Naive thymus-derived CD8-positive, alpha-beta T cell (primary cell): Measurements from ENCODE around the gene GRAMD4. TPM values are rescaled to one million over a fixed set of nuclear protein-coding genes. Genes with fewer than 3 reads are reported as not detected.
A peak's percentile ranks its signal among the peaks of the same experiment; 100 is the strongest.
"Not testable (repeated sequence)": the region's sequence is repeated elsewhere in the genome, so short reads cannot be mapped to it uniquely, and the experiment has no call there.

ENCODE experiments used
- ATAC-seq, 2 donors: fragments of 150-1000 bp; cut with Tn5 transposase in 1 of 2; sonication (Bioruptor Pico), chemical (Tn5 transposase) in 1 of 2; 1 replicate in 1 of 2; 2 replicates in 1 of 2; pipeline ENCODE4 v1.10.0; 2021; ENCODE audit warnings: mild to moderate bottlenecking in 2 of 2, moderate library complexity in 2 of 2
- POLR2A ChIA-PET: fragments of 350-600 bp; sonication (Branson Sonifier 250); formaldehyde crosslinking; loops from one replicate; lab custom pipeline; 2021; ENCODE audit warnings: antibody characterized with exemption; lab: Charles Lee
- DNase-seq, 10 donors: peaks; one replicate each; pipeline versions ENCODE4 v3.0.0 to v3.0.0-alpha.2; 2020 to 2022
- H3K27ac Mint-ChIP-seq, 10 donors: one replicate each; pipeline ENCODE4 v1.8.0; 2020 to 2022; ENCODE audit warnings: mild to moderate bottlenecking in 10 of 10, mixed read lengths in 10 of 10, moderate library complexity in 4 of 10, inconsistent platforms in 1 of 10
- H3K27me3 Mint-ChIP-seq, 5 donors: one replicate each; pipeline ENCODE4 v1.8.0; 2021 to 2022; ENCODE audit warnings: mixed read lengths in 5 of 5
- H3K36me3 Mint-ChIP-seq, 3 donors: one replicate each; pipeline ENCODE4 v1.8.0; 2020 to 2022; ENCODE audit warnings: mixed read lengths in 3 of 3, mild to moderate bottlenecking in 2 of 3, inconsistent platforms in 1 of 3
- H3K4me1 Mint-ChIP-seq, 4 donors: one replicate each; pipeline ENCODE4 v1.8.0; 2021 to 2022; ENCODE audit warnings: mixed read lengths in 4 of 4
- H3K4me3 Mint-ChIP-seq, 10 donors: one replicate each; pipeline ENCODE4 v1.8.0; 2020 to 2022; ENCODE audit warnings: mild to moderate bottlenecking in 10 of 10, mixed read lengths in 10 of 10, moderate library complexity in 6 of 10, inconsistent platforms in 1 of 10
- H3K9me3 Mint-ChIP-seq, 9 donors: one replicate each; pipeline ENCODE4 v1.8.0; 2020 to 2022; ENCODE audit warnings: mixed read lengths in 9 of 9, mild to moderate bottlenecking in 3 of 9, inconsistent platforms in 1 of 9, moderate library complexity in 1 of 9
- polyA plus RNA-seq, 3 donors: library from polyadenylated mRNA; unstranded; fragments of 300-500 nt; fragmentation: Illumina TruSeq; gene quantifications; one replicate each; pipeline ENCODE4 v1.2.3, GENCODE V29; 2021
- total RNA-seq, 8 experiments: library from RNA in 2 of 8; stranded (reverse) in 2 of 8; gene quantifications; one replicate each; pipeline ENCODE4 v1.2.3 and lab custom pipeline; 2021 to 2026

GRAMD4 gene
- total and polyA plus RNA-seq, 5 experiments from 2014 or later: 2.8 to 7.6 (median 4.1) TPM

GRCh38 chr22:46617207-46617985 is 2.8 kb upstream of the GRAMD4 start:
- POLR2A ChIA-PET: no interaction called here
- Mint-ChIP-seq H3K4me1 (peaks cover 10 to 36% (median 21%) of the 10 kb centered on the region in 4 donors), H3K4me3 (no peak overlapping the region), H3K27ac (no peak overlapping the region), H3K36me3 (no peaks in the 10 kb centered on the region), H3K9me3 (no peaks in the 10 kb centered on the region), H3K27me3 (peaks cover 0 to 9% (median 0%) of the 10 kb centered on the region in 5 donors)
- no peak for DNase-seq
- no peak for ATAC-seq

GRCh38 chr22:46617986-46618647 is 2.1 kb upstream of the GRAMD4 start:
- DNase-seq (no peak), ATAC-seq (no peak)
- Mint-ChIP-seq H3K4me1 (peaks cover 4 to 30% (median 14%) of the 10 kb centered on the region in 4 donors), H3K9me3 (no peaks in the 10 kb centered on the region), H3K36me3 (no peaks in the 10 kb centered on the region), H3K4me3 (no peak overlapping the region), H3K27ac (peak overlapping the region in 1 of 10 donors; percentile 38), H3K27me3 (peaks cover 0 to 4% (median 0%) of the 10 kb centered on the region in 5 donors)
- POLR2A ChIA-PET: no interaction called here

- Mint-ChIP-seq H3K36me3 (no peaks in the 10 kb centered on the region), H3K9me3 (no peaks in the 10 kb centered on the region), H3K4me1 (peaks cover 0 to 30% (median 8%) of the 10 kb centered on the region in 4 donors), H3K27ac (no peak overlapping the region), H3K27me3 (no peaks in the 10 kb centered on the region), H3K4me3 (no peak overlapping the region)
- ATAC-seq: no peak
- POLR2A ChIA-PET: no interaction called here
- DNase-seq: no peak
Observed at GRCh38 chr22:46618667-46619066, 1.5 kb upstream of the GRAMD4 start.

DNA sequence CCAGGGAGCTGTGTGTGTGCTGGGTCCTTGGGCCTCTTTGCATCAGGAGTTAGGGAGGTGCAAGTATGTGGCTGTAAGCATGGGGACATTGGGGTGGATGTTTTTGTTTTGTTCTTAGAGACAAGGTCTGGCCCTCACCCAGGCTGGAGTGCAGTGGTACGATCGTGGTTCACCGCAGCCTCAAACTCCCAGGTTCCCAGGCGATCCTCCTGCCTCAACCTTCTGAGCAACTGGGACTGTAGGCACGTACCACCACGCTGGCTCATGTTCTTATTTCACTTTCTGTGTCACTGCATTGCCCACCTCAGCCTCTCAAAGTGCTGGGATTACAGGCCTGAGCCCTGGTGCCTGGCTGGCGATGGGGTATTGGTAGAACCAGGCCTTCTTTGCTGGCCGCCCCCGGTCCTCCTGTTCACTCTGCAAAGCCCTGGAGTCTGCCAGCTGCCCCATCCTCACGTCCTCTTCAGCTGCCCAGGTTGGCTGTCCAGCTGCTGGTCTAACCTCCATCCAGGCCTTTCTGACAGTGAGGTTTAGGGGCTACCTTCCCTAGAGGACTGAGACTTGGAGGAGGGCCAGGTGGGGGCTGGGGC is 851 bp upstream of the GRAMD4 start:
- DNase-seq (no peak), ATAC-seq (no peak)
- H3K36me3 Mint-ChIP-seq: no peaks in the 10 kb centered on the region
- POLR2A ChIA-PET: no interaction called here
- no peak overlapping the region for H3K4me3 Mint-ChIP-seq
- no peaks in the 10 kb centered on the region for H3K27me3 Mint-ChIP-seq
- H3K27ac Mint-ChIP-seq: peak overlapping the region in 1 of 10 donors; percentile 52
- no peaks in the 10 kb centered on the region for H3K9me3 Mint-ChIP-seq
- peaks cover 0 to 30% (median 2%) of the 10 kb centered on the region in 4 donors for H3K4me1 Mint-ChIP-seq

DNA sequence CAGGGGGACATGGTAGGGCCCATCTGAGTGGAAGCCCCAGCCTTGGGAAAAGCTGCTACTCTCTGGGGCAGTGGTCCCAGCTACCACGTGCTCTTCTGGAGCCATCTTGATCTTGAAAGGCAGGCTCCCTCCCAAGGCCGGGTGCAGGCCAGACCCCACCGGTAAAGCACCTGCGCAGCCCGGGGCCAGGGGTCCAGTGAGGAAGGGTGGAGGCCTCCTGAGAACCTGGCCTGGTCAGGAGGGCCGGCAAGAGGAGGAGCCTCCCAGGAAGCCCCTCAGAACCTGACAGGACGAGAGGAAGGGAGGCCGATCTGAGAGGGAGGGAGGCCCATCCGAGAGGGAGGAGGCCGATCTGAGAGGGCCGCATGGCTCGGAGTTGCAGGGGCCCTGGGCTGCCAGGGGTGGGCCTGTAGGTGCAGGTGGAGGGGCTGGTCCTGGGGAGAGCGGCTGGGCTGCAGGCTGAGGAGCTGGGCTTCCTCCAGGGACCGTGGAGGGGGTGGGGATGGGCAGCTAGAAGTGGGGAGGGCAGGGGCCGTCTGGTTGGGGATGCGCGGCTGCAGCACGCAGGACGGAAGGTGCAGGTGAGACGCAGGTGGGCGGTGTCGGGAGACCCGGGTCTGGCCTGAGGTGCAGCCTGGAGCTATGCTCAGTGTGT is 529 bp downstream of the GRAMD4 start:
- DNase-seq (no peak), ATAC-seq (no peak)
- Mint-ChIP-seq H3K27ac (no peak overlapping the region), H3K36me3 (no peaks in the 10 kb centered on the region), H3K4me1 (peaks cover 0 to 29% (median 0%) of the 10 kb centered on the region in 4 donors), H3K27me3 (no peaks in the 10 kb centered on the region), H3K4me3 (no peak overlapping the region), H3K9me3 (no peaks in the 10 kb centered on the region)
- POLR2A ChIA-PET: no interaction called here

GRCh38 chr22:46621243-46621930 is 1.2 kb downstream of the GRAMD4 start:
- POLR2A ChIA-PET, H3K36me3 Mint-ChIP-seq, H3K4me3 Mint-ChIP-seq, H3K9me3 Mint-ChIP-seq, ATAC-seq, DNase-seq, H3K27me3 Mint-ChIP-seq: not testable (repeated sequence)
- Mint-ChIP-seq H3K27ac (peak overlapping the region in 1 of 10 donors; percentile 39), H3K4me1 (peaks cover 0 to 29% (median 0%) of the 10 kb centered on the region in 4 donors)

DNA sequence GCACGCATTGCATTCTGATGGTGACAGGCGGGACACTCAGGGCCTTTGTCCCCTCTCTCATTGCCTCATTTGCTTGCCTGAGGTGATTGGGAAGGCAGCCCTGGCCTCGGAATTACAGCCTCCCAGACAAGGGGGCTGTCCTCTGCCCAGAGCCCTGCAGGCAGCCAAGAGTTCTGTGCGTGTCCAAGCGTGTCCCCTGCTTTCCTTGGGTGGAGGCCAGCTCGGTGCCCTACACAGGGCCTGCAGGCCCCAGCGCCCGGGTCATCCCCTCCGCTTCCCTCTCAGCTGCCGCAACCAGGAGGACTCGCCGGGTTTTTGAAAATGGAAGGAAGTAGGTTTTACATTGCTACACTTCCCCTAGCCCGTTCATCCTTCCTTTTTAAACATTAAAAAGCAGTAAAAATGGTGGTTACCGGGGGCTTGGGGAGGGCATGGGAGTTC is 1.9 kb downstream of the GRAMD4 start:
- H3K36me3 Mint-ChIP-seq: no peaks in the 10 kb centered on the region
- no peaks in the 10 kb centered on the region for H3K27me3 Mint-ChIP-seq
- no peaks in the 10 kb centered on the region for H3K9me3 Mint-ChIP-seq
- no peak overlapping the region for H3K27ac Mint-ChIP-seq
- POLR2A ChIA-PET: no interaction called here
- H3K4me3 Mint-ChIP-seq: peak overlapping the region in 1 of 10 donors; percentile 36
- peaks cover 0 to 29% (median 0%) of the 10 kb centered on the region in 4 donors for H3K4me1 Mint-ChIP-seq
- ATAC-seq (no peak), DNase-seq (no peak)

- no peak for DNase-seq
- Mint-ChIP-seq H3K27ac (no peak overlapping the region), H3K4me3 (no peak overlapping the region), H3K4me1 (peaks cover 0 to 25% (median 0%) of the 10 kb centered on the region in 4 donors), H3K36me3 (no peaks in the 10 kb centered on the region), H3K9me3 (no peaks in the 10 kb centered on the region), H3K27me3 (no peaks in the 10 kb centered on the region)
- ATAC-seq: no peak
- POLR2A ChIA-PET: no interaction called here
Observed at GRCh38 chr22:46625113-46625842, 5.1 kb downstream of the GRAMD4 start.

DNA sequence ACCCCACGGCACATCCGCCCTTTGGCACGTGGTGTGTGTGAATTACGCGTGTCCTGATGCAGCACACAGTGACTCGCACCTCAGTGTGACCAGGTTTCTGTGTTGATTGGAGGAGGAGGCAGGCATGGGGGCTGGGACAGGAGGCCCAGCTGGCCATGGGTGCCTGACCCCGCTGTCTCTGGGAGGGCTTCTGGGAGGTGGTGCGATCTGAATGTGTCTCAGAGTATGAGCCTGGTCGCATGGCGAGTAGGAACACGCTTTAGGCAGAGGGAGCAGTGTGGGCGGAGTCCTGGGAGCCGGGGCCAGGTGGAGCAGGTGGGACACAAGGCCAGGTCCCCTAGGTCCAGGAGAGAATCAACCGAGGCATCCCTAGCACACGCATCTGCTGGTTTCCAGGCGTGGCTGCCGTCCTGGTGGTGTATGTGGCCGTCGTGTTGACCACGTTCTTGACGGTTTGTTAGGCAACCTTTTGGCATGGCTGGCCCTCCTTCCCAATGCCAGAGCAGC is 5.7 kb downstream of the GRAMD4 start:
- Mint-ChIP-seq H3K9me3 (no peaks in the 10 kb centered on the region), H3K4me3 (no peak overlapping the region), H3K27me3 (no peaks in the 10 kb centered on the region), H3K27ac (no peak overlapping the region), H3K4me1 (peaks cover 0 to 25% (median 0%) of the 10 kb centered on the region in 4 donors), H3K36me3 (no peaks in the 10 kb centered on the region)
- no peak for ATAC-seq
- DNase-seq: no peak
- POLR2A ChIA-PET: no interaction called here

DNA sequence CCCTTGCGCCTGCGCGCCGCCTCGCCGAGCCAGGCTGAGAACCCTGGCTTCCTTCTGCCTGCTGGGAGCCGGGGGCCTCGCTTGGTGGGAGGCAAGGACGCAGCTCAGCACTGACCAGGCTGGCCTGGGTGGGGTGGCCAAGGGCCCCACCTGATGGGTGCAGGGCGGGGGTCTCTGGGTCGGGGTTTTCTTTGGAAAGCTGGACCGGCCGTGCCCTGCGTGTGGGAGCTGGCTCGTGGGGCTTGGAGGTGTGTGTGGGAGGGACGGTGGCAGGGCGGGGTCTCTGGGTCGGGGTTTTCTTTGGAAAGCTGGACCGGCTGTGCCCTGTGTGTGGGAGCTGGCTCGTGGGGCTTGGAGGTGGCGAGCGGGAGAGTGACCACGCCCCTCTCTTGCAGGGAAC is 6.2 kb downstream of the GRAMD4 start:
- H3K4me3 Mint-ChIP-seq: no peak overlapping the region
- H3K27me3 Mint-ChIP-seq: no peaks in the 10 kb centered on the region
- no peak overlapping the region for H3K27ac Mint-ChIP-seq
- H3K4me1 Mint-ChIP-seq: peaks cover 0 to 25% (median 0%) of the 10 kb centered on the region in 4 donors
- no peaks in the 10 kb centered on the region for H3K9me3 Mint-ChIP-seq
- H3K36me3 Mint-ChIP-seq: no peaks in the 10 kb centered on the region
- no peak for ATAC-seq
- POLR2A ChIA-PET: no interaction called here
- no peak for DNase-seq

GRCh38 chr22:46626911-46627805 is 7.0 kb downstream of the GRAMD4 start:
- no peak for DNase-seq
- Mint-ChIP-seq H3K36me3 (no peaks in the 10 kb centered on the region), H3K4me3 (no peak overlapping the region), H3K27me3 (no peaks in the 10 kb centered on the region), H3K9me3 (no peaks in the 10 kb centered on the region), H3K27ac (no peak overlapping the region), H3K4me1 (peaks cover 0 to 20% (median 1%) of the 10 kb centered on the region in 4 donors)
- POLR2A ChIA-PET: interaction anchor here (0.5 kb wide), 1 partner anchor 16 kb away, joined by 3 read pairs; no protein-coding TSS in a partner anchor
- no peak for ATAC-seq
